ENCODE data around the gene ELAVL1.
A peak's percentile ranks its signal among the peaks of the same experiment; 100 is the strongest.

DNA sequence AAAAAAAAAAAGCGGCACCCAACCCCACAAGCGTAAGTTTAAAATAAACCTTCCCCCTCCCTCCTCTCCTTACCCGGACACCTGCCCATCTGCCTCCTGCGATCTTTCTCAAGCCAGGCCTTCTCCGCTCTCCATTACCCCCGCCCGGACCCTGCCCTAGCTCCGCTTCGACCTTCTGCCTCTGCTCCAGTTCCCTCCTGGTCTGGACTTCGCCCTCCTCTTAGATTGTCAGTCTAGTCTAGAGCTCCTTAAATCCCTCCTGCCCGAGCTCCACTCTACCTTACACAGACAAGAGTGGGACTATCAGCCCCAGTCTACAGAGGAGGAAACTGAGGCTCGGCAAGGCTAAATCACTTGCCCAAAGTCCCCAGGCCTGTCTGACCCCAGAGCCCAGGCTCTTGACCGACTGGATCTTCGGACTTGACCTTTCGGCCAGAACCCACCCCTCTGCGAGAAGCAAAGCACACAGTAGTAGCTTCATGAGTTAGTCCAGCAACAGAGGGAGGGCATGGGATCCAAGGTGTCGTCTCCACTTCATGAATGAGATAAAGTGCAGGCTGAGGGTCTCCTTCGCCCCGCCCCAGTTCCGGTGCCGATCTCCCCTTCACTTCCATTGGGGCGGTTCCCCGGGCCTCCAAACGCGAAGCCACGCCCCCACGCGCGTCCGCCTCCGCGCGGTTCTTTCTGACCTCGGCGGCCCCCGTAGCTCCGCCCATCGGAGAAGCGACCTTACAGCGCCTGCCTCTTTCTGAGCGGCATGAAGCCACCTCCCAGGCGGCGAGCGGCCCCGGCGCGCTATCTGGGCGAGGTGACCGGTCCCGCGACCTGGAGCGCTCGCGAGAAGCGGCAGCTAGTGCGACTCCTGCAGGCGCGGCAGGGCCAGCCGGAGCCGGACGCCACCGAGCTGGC lies 85.6 kb downstream of the ELAVL1 start, which contains the start of gene SNAPC2:
- no peak for TF ChIP-seq BRF1 (IDR thresholded peaks at IDR 0.05; ENCODE audit: borderline replicate concordance, extremely low read depth, insufficient read length)
- TF ChIP-seq, protein P1, sequence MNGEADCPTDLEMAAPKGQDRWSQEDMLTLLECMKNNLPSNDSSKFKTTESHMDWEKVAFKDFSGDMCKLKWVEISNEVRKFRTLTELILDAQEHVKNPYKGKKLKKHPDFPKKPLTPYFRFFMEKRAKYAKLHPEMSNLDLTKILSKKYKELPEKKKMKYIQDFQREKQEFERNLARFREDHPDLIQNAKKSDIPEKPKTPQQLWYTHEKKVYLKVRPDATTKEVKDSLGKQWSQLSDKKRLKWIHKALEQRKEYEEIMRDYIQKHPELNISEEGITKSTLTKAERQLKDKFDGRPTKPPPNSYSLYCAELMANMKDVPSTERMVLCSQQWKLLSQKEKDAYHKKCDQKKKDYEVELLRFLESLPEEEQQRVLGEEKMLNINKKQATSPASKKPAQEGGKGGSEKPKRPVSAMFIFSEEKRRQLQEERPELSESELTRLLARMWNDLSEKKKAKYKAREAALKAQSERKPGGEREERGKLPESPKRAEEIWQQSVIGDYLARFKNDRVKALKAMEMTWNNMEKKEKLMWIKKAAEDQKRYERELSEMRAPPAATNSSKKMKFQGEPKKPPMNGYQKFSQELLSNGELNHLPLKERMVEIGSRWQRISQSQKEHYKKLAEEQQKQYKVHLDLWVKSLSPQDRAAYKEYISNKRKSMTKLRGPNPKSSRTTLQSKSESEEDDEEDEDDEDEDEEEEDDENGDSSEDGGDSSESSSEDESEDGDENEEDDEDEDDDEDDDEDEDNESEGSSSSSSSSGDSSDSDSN (IDR thresholded peaks at IDR 0.05; ENCODE audit: borderline replicate concordance in 1 of 2, low read depth in 2 of 2, low read length in 2 of 2), result no peak
- no peak for TF ChIP-seq PHB2 (IDR thresholded peaks at IDR 0.05; ENCODE audit: low read depth)
- TF ChIP-seq SRF (CRISPR knock-in tag; IDR thresholded peaks at IDR 0.05), result peak in 1 of 2 experiments; percentile 48; a peak in 1 of 4 replicates
- TF ChIP-seq RAD21 (CRISPR knock-in tag; conservative IDR thresholded peaks at IDR 0.05 in 1 of 2, IDR thresholded peaks at IDR 0.05 in 1 of 2), result no peak
- TF ChIP-seq, protein P2, sequence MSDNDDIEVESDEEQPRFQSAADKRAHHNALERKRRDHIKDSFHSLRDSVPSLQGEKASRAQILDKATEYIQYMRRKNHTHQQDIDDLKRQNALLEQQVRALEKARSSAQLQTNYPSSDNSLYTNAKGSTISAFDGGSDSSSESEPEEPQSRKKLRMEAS (CRISPR knock-in tag; IDR thresholded peaks at IDR 0.05), result peak; percentile 61; the same call in 1 of the 2 replicates
